GM06990 (cell line): ENCODE data around the gene OVCA2.
A peak's percentile ranks its signal among the peaks of the same experiment; 100 is the strongest.

Experiments used
- DNase-seq: peaks from one replicate; pipeline ENCODE4 v3.0.0-alpha.2; 2011; ENCODE audit not compliant: insufficient read length; ENCODE audit errors: extremely low read depth
- H3K27me3 ChIP-seq: replicated peaks from 2 replicates; pipeline ENCODE4 v1.6.0; 2011; ENCODE audit warnings: low read length; ENCODE audit not compliant: control insufficient read depth, insufficient read depth
- H3K36me3 ChIP-seq: 2 replicates; pipeline ENCODE4 v1.5.1; 2011; ENCODE audit warnings: low read length; ENCODE audit not compliant: control insufficient read depth, insufficient read depth
- H3K4me3 ChIP-seq: replicated peaks from 2 replicates; pipeline ENCODE4 v1.5.1; 2011; ENCODE audit warnings: low read depth, mild to moderate bottlenecking, control low read depth, low read length
- TF ChIP-seq, protein P1 (sequence below): IDR thresholded peaks from 2 replicates; pipeline ENCODE4 v1.5.1; 2011; ENCODE audit warnings: low read length, control low read depth, mild to moderate bottlenecking, inconsistent platforms; ENCODE audit not compliant: insufficient read depth, poor library complexity, severe bottlenecking

The OVCA2 gene

DNA sequence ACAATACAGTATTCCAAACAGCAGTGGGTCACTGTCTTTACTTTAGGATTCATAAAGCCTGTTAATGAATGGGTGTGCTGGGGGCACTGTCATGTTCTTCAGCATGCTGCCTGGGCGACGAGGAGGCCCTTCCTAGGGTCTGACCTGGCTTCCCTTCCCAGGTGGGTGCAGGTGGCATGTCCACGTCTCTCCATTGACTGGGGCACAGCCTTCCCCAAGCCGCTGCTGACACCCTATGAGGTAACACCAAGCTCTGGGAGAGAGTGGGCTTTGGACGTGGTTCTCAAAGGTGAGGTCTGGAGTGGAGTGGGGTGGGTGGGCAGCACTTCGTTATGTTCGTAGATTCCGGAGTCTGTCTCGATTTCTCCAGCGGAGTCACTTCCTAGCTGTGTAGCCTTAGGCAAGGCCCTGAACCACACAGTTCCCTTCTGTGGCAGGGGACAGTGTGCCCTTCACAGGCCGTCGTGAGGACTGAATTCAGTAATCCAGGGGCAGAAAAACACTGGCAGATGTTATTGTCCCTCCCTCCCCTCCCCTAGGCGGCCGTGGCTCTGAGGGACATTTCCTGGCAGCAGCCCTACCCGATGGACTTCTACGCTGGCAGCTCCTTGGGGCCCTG, 771 bp upstream of the OVCA2 start:
- Histone ChIP-seq H3K4me3 (peak overlapping the region; percentile 92), H3K27me3 (no peaks in the 10 kb centered on the region), H3K36me3 (peaks cover 15% of the 10 kb centered on the region)
- no peak for DNase-seq
- TF ChIP-seq, protein P1, sequence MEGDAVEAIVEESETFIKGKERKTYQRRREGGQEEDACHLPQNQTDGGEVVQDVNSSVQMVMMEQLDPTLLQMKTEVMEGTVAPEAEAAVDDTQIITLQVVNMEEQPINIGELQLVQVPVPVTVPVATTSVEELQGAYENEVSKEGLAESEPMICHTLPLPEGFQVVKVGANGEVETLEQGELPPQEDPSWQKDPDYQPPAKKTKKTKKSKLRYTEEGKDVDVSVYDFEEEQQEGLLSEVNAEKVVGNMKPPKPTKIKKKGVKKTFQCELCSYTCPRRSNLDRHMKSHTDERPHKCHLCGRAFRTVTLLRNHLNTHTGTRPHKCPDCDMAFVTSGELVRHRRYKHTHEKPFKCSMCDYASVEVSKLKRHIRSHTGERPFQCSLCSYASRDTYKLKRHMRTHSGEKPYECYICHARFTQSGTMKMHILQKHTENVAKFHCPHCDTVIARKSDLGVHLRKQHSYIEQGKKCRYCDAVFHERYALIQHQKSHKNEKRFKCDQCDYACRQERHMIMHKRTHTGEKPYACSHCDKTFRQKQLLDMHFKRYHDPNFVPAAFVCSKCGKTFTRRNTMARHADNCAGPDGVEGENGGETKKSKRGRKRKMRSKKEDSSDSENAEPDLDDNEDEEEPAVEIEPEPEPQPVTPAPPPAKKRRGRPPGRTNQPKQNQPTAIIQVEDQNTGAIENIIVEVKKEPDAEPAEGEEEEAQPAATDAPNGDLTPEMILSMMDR: no peak

DNA sequence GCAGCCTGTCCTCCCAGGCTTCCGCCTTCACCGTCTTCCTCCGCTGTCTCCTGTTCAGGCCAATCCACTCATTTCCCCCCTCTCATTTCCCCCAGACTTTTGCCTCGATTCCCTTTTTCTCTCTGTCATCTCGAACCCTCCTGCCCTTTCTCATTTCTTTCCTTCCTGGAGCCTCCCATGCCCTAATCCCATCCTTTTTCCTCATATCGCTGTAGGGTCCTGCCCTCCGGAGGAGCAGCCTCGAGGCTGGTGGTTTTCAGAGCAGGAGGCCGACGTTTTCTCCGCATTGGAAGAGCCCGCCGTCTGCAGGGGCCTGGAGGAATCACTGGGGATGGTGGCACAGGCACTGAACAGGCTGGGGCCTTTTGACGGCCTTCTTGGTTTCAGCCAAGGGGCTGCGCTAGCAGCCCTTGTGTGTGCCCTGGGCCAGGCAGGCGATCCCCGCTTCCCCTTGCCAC, 597 bp downstream of the OVCA2 start:
- Histone ChIP-seq H3K36me3 (peaks cover 12% of the 10 kb centered on the region), H3K27me3 (no peaks in the 10 kb centered on the region), H3K4me3 (peak overlapping the region; percentile 92)
- TF ChIP-seq, protein P1: no peak
- DNase-seq: no peak

DNA sequence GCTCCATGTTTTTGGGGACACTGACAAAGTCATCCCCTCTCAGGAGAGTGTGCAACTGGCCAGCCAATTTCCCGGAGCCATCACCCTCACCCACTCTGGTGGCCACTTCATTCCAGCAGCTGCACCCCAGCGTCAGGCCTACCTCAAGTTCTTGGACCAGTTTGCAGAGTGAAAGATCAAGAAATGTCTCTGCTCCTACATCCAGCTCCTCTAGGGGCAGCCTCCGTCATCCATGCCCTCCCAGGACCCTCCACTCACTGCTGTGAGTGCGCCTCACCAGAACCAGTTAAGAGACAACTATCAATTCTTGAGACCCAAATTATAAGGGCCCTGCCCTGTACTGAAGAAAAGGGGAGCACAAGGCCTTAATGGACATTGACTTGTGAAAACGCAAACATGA, 1.1 kb downstream of the OVCA2 start:
- H3K27me3 ChIP-seq: no peaks in the 10 kb centered on the region
- no peak for DNase-seq
- H3K4me3 ChIP-seq: peak overlapping the region; percentile 92
- peaks cover 11% of the 10 kb centered on the region for H3K36me3 ChIP-seq
- TF ChIP-seq, protein P1: no peak

DNA sequence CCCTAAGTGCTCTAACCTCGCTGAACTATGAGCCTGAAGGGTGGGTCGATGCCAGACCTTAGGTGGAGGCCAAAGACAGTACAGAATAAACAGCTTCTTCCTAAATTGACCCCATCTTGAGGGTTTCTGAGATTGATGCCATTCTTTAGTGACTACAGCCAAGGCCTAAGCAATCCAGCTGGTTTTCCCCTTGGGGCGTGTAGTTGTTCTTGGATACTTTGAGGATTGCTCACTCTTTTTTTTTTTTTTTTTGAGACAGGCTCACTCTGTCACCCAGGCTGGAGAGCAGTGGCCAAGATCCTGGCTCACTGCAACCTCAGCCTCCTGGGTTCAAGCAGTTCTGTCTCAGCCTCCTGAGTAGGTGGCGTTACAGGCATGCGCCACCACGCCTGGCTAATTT, 2.0 kb downstream of the OVCA2 start:
- DNase-seq: no peak
- TF ChIP-seq, protein P1: no peak
- Histone ChIP-seq H3K36me3 (peaks cover 11% of the 10 kb centered on the region), H3K27me3 (no peaks in the 10 kb centered on the region), H3K4me3 (no peak overlapping the region)

DNA sequence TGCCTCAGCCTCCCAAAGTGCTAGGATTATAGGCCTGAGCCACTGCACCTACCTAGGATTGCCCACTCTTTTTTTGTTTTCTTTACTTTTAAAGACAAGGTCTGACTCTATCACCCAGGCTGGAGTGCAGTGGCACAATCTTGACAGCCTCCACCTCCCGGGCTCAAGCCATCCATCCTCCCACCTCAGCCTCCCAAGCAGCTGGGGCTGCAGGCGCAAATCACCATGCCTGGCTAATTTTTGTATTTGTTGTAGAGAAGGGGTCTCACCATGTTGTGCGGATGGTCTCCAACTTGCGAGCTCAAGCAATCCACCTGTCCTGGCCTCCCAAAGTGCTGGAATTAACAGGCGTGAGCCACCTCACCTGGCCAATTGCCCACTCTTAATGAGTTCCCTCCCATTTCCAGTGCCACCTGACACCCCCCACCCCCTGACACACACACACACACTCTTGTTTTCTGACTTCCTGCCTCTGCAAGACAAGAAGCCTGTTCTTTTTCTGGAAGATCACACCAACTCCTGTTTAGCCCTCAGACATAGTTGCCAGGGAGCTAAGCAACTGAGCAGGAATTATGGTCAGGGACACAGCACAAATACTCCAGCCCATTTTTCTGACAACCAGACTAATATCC, 2.6 kb downstream of the OVCA2 start:
- TF ChIP-seq, protein P1: no peak
- Histone ChIP-seq H3K27me3 (no peaks in the 10 kb centered on the region), H3K36me3 (peaks cover 11% of the 10 kb centered on the region), H3K4me3 (no peak overlapping the region)
- no peak for DNase-seq
